ENCODE data around the gene SLC9A8.

- TF ChIP-seq, protein P1, sequence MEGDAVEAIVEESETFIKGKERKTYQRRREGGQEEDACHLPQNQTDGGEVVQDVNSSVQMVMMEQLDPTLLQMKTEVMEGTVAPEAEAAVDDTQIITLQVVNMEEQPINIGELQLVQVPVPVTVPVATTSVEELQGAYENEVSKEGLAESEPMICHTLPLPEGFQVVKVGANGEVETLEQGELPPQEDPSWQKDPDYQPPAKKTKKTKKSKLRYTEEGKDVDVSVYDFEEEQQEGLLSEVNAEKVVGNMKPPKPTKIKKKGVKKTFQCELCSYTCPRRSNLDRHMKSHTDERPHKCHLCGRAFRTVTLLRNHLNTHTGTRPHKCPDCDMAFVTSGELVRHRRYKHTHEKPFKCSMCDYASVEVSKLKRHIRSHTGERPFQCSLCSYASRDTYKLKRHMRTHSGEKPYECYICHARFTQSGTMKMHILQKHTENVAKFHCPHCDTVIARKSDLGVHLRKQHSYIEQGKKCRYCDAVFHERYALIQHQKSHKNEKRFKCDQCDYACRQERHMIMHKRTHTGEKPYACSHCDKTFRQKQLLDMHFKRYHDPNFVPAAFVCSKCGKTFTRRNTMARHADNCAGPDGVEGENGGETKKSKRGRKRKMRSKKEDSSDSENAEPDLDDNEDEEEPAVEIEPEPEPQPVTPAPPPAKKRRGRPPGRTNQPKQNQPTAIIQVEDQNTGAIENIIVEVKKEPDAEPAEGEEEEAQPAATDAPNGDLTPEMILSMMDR (IDR thresholded peaks at IDR 0.05), result no peak
- TF ChIP-seq POLR2A (IDR thresholded peaks at IDR 0.05), result no peak
Observed at GRCh38 chr20:49878977-49879376, 66.3 kb downstream of the SLC9A8 start.
